GM19324 (cell line): ENCODE measurements around the gene AKR7A3.
"Not testable (repeated sequence)": the region's sequence is repeated elsewhere in the genome, so short reads cannot be mapped to it uniquely, and the experiment has no call there.

Experiments used
- ATAC-seq: cut with Tn5 transposase; IDR thresholded peaks from one replicate; pipeline ENCODE4 v1.9.1; 2021; ENCODE audit warnings: mild to moderate bottlenecking, moderate library complexity; ENCODE audit not compliant: unreplicated experiment, low FRiP score

Gene AKR7A3

DNA sequence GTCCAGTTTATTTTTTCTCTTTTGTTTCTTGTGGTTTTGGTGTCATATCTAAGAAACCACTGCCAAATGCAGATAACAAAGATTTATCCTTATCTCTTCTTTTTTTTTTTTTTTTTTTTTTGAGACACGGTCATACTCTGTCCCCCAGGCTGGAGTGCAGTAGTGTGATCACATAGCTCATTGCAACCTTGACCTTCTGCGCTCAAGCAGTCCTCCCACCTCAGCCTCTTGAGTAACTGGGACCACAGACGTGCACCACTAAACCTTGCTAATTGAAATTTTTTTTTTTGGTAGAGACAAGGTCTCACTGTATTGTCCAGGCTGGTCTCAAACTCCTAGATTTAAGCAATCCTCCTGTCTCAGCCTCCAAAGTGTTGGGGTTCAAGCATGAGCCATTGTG is 32.5 kb upstream of the AKR7A3 start:
- no peak for ATAC-seq

GRCh38 chr1:19319196-19319595 is 30.6 kb upstream of the AKR7A3 start:
- ATAC-seq = no peak

GRCh38 chr1:19317126-19317910 is 28.7 kb upstream of the AKR7A3 start:
- no peak for ATAC-seq

DNA sequence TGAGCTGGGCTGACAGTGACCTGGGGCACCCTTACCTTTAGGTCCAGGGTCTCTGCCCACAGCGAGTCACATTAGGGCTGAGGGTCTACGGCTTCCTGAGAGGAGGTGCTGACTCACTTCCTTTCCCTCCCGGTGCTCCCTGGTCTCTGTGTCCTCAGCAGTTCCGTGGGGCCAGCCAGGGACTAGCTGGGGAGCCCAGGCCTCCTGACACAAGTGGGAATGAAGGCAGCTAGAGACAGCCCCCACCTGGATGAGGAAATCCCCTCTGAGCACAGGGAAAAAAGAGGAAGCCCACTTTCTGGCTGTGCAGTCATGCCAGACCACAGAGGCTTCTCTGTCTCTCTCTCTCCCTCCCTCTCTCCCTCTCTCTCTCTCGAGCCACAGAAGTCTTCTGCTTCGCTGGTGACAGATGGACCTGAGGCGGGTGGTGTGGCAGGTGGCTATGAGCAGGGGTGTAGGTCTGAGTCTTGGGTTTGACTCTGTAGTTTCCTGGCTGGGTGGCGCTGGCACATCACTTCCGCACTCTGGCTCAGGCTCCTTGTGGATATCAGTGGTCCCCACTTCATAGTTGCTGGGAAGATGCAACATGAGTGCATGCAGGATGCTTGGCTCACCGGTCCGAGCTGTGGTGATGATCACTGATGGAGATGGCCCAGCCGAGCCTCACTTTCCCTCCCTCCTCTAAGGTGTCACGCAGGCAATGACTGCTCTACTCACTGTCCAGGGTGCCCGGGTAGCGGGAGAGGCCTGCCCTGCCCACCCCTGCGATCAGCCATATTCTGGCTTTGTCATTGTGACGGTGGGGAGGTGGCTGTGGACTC is 27.0 kb upstream of the AKR7A3 start:
- ATAC-seq = no peak

DNA sequence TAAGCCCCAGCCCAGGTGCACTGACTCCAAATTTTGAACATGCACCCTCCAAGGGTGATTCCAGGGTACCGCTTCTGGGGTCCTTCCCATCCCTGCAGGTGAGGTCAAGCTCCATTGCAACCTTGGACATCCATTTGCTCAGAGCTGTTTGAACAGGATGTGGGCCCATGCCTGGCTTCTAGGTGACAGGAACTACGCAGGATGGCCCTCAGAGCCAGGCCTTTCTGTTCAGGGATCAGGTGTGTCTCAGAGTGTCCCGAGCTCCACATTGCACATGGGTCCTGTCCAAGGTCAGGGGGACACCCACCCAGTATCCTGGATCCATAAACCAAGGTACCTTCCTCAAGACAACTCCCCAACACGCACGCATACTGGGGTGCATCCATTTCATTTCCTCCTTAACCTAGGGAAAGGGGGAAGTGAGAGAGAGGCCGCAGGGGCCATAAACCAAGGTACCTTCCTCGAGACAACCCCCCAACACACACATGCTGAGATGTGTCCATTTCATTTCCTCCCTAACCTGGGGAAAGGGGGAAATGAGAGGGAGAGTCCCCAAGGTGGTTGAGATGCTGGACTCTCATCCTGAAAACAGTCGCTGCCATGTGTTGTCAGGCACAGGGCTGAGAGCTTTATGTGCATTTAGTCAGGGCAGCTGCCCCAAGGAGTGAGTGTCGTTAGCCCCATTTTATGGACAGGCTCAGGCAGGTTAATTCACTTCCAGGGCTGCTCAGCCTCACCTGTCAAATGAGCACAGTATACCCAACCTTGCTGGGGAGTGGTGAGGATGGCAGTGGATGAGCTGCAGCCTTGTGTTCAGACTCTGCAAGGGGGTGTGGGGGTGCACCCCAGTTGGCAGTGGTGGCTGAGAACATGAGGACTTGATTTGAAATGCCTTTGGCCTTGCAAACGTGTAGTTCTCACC is 25.7 kb upstream of the AKR7A3 start:
- no peak for ATAC-seq

DNA sequence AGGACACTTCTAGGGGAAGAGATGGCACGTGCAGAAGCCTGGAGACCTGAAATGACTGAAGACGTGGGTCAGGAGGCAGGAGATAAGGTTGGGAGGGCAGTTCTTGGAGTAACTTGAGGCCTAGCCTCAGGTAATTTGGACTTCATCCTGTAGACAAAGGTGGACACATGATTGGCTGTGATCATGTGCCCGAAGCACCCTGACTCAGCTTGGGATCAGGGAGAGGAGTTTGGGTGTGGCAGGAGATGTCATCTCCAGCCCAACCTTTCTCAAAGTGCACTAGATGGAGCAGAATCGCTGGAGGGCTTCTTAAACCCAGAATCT is 25.0 kb upstream of the AKR7A3 start:
- no peak for ATAC-seq

DNA sequence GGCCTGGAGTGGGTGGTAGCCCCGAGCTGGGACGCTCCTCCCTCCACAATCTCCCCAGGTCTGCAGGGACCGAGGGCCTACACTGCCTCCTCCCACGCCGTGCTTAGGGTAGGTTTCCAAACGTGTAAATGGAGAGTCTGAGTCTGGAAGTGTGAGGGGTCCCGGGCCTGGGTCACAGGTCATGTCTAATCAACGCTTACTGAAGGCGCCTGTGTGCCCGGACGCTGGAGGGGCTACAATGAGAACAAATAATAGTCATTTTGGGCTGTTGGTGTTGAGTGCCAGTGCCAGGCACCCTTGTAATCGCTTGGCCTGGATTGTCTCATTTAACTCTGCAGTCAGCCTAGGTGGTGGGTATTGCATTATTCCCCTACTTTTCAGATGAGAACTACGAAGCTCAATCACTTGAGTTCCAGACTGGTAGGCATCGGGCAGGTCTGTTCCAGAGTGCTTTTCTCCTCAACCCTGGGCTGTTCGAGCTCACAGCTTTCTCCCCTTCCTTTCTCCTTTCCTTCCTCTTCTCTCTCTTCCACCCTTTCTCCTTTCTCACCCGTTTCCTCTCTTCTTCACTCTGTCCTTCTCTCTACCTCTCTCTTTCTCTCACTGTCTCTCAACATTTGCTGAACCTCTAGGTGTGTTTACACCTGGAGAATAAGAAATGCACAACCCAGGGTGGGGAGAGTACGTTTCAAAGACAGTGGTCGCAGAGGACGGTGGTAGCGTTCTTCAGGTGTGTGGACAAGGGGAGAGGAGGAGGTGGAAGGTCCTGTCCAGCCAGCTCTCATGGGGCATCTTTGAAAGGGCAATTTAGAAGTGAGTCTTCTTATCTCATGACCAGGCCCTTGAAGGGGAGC is 24.4 kb upstream of the AKR7A3 start:
- ATAC-seq = peak; percentile 4

- peak; percentile 82 for ATAC-seq
Observed at GRCh38 chr1:19311931-19312781, 23.6 kb upstream of the AKR7A3 start, which contains the start of the genes AKR7A2 and SLC66A1. Gene AKR7A2 (minus strand): TSS chr1:19312144. CDS start chr1:19312124, 20 bp downstream. Gene SLC66A1 (plus strand): TSS chr1:19312326. CDS start chr1:19317678, 5,352 bp downstream.

- ATAC-seq = no peak
Observed at GRCh38 chr1:19311503-19311930, 22.9 kb upstream of the AKR7A3 start.

DNA sequence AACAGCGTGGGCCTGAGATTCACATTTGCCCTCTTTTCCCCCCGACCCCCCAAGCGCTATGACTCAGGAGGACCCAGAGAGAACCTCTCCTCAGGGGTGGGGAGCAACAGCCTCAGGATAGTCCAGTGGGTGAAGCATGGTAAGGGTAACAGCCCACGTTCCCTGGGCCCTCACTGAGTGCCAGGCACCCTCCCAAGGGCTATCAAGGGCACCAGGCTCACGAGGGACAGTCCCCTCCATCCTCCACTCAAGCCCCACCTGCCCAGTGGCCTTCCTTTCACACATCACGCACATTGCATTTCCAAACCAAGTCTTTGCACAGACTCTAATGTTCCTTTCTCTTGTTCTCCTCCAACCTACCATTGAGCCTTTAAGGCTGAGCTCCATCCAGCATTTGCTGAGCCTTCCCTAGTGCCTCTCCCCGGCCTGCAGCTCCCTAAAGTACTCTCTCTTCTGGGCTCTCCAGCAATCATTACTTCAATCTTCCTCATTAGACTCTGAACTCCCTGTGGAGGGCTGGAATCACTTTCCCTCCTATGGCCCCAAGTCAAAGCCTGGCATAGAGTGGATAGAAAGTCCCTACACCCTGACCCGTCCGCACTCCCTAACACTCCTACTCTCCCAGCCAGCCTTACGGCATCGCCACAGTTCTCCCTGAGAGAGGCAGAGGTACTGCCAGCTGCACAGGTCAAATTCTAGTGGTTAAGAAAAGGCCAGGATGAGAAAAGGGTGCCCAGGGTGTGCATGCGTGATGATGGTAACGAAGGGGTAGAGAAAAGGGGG is 22.3 kb upstream of the AKR7A3 start:
- no peak for ATAC-seq

- no peak for ATAC-seq
Observed at GRCh38 chr1:19310061-19310460, 21.5 kb upstream of the AKR7A3 start.

DNA sequence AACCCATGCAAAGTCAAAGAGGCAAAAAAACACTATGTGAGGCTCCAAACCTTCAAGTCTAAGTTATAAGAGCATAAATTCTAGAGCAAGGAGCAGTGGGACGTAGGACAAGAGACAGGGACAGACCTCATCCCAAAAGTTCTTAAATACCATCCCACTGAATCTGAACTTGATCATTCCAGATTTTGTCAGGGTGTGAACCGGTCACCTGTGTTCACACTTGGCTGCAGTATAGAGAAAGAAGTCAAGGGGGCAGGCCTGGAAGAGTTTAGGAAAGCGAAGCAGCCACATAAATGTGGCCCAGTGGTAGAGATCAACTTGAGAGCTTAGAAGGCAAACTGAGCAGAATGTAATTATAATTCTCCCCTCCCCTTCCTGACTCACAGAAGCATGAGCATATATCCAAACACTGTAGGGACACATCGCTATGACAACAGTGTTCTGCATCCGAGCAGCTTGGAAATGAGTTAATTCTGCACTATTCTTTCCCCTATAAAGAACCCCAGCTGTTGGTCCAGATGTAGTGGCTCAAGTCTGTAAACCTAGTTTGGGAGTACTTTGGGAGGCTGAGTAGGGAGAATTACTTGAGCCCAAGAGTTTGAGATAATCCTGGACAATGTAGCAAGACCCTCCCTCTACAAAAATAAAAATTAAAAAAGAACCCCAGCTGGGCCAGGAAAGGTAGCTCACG is 20.7 kb upstream of the AKR7A3 start:
- no peak for ATAC-seq

GRCh38 chr1:19308509-19308907 is 19.9 kb upstream of the AKR7A3 start:
- no peak for ATAC-seq

GRCh38 chr1:19307794-19308508 is 19.4 kb upstream of the AKR7A3 start:
- no peak for ATAC-seq

DNA sequence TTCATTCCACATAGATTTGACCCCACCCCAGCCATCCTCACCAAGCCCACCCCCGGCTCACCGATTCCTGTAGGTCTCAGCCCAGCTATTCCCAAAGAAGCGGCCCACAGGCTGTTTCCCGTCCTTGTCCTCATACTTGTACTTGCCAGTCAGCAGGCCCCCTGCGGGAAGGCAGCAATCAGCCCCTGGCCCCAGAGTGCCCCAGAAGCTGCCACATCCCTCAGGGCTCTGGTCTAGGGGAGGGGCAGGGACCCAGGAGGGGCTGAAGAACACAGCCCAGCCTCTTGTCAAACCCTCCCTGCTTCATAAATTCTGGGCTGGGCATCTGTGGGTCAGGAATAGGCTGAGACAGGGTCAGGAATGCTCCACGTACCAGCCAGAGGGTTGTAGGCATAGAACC is 18.4 kb upstream of the AKR7A3 start:
- ATAC-seq = no peak

GRCh38 chr1:19305880-19306279 is 17.3 kb upstream of the AKR7A3 start:
- ATAC-seq = no peak

DNA sequence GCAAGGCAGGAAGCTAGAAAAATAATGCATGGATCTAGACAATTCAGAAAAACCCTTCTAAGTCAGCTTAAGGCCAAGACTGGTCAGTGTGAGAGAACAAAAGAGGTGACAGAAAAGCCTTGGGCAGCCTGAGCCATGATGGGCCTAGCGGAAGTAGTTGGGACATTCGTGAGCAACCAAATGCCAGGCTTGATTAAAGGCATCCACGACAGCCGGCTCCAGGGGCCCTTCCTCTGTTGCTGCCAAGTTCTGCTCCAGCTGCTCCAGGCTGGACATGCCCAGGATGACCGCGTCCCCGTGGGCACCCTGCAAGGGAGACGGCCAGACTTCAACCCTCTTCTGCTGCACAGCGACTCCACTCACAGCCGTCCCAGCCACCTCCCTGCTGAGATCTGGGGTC is 15.5 kb upstream of the AKR7A3 start:
- not testable (repeated sequence) for ATAC-seq
